ENCODE data around the gene CCDC190. TPM values are rescaled to one million over a fixed set of nuclear protein-coding genes. Genes with fewer than 3 reads are reported as not detected.

The CCDC190 gene
- total RNA-seq, 2 donors from 2014 or later, result 0.14 TPM; not detected in 1

DNA sequence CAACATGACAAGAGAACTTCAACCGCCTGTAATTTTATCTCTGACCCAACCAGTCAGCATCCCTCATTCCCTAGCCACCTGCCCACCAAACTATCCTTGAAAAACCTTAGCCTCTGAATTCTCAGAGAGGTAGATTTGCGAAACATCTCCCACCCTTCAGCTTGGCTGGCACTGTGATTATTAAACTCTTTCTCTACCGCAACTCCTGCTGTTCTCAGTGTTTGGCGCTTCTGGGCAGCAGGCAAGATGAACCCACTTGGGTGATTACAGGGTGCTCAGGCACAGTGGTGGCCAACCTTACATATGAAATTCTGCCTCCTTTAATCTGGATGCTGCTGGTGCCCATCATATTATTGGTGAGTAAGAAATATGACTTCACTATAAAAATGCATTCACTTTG lies 22.1 kb downstream of the CCDC190 start:
- Histone ChIP-seq H3K27ac (no peak overlapping the region), H3K36me3 (no peaks in the 10 kb centered on the region), H3K9me3 (no peaks in the 10 kb centered on the region), H3K4me1 (replicated peaks) (no peaks in the 10 kb centered on the region), H3K27me3 (replicated peaks; ENCODE audit: insufficient read depth) (no peaks in the 10 kb centered on the region), H3K4me3 (no peak overlapping the region)
- TF ChIP-seq POLR2A (IDR thresholded peaks at IDR 0.05) (no peak), POLR2AphosphoS5 (IDR thresholded peaks at IDR 0.05) (no peak)
- TF ChIP-seq, protein P1, sequence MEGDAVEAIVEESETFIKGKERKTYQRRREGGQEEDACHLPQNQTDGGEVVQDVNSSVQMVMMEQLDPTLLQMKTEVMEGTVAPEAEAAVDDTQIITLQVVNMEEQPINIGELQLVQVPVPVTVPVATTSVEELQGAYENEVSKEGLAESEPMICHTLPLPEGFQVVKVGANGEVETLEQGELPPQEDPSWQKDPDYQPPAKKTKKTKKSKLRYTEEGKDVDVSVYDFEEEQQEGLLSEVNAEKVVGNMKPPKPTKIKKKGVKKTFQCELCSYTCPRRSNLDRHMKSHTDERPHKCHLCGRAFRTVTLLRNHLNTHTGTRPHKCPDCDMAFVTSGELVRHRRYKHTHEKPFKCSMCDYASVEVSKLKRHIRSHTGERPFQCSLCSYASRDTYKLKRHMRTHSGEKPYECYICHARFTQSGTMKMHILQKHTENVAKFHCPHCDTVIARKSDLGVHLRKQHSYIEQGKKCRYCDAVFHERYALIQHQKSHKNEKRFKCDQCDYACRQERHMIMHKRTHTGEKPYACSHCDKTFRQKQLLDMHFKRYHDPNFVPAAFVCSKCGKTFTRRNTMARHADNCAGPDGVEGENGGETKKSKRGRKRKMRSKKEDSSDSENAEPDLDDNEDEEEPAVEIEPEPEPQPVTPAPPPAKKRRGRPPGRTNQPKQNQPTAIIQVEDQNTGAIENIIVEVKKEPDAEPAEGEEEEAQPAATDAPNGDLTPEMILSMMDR (IDR thresholded peaks at IDR 0.05), result no peak
- DNase-seq (ENCODE audit: low spot score), result no peak
- intact Hi-C loops (cut with DNase I), result no loop called here
- WGBS, result 98% methylated on average over 4 of the region's 4 CpGs

DNA sequence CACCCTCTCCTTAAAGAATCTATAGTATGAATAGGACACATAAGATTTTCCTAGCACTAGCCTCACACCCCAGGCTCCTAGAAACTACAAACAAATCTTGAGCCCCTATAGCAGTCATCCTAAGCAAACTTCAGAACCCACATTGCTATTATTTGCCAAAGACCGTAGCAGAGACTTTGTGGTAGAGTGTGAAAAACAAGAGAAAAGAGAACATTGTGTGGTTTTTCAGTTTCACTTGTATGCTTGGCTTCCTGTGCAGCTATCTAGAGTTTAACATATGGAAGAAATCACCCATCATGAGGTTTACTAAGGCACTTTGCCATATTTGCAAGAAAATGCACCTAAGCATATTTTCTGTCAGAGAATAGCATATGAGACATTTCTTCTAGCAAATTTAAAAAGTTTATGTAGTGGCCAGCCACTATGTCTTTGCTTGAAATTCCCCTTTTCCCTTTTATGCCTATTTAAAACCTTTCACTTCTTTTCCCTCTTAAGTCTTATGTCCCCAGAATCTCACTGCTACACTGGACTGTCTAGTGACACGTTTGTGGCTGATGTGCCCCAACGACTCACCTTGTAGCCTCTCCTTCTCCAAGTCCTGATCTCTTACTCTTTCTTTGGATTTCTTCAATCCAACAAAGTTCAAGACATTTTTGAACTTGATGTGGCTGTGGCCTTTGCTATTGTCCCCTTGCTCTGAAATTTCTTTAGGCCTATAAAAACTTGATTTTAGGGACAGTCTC lies 25.6 kb downstream of the CCDC190 start:
- Histone ChIP-seq H3K9me3 (no peaks in the 10 kb centered on the region), H3K27me3 (replicated peaks; ENCODE audit: insufficient read depth) (no peaks in the 10 kb centered on the region), H3K36me3 (no peaks in the 10 kb centered on the region), H3K4me3 (no peak overlapping the region), H3K4me1 (replicated peaks) (no peaks in the 10 kb centered on the region), H3K27ac (no peak overlapping the region)
- intact Hi-C loops (cut with DNase I), result no loop called here
- WGBS, result 56% methylated on average over 3 of the region's 3 CpGs
- no peak for DNase-seq (ENCODE audit: low spot score)
- TF ChIP-seq POLR2A (IDR thresholded peaks at IDR 0.05), result no peak
- TF ChIP-seq, protein P1 (IDR thresholded peaks at IDR 0.05), result no peak
- TF ChIP-seq POLR2AphosphoS5 (IDR thresholded peaks at IDR 0.05), result no peak

DNA sequence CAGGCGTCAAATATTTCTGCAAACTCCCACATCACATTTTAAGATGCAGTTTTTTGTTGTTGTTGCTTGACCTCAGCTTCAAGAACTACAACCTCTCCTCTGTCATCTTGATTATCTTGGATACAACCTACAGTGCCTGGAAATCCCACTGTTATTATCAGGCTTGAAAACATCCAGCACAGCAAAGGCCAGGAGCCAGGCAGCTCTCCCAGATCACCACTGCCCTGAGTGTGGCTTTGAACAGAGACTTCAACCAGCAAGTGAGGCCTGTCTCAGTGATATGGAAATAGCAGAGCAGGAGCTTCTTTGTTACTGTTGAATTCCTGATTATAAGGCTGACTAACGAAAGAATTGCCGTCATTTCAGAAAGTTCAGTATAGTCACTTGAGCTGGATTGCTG lies 28.5 kb downstream of the CCDC190 start:
- intact Hi-C loops (cut with DNase I), result no loop called here
- Histone ChIP-seq H3K27ac (no peak overlapping the region), H3K27me3 (replicated peaks; ENCODE audit: insufficient read depth) (no peaks in the 10 kb centered on the region), H3K4me3 (no peak overlapping the region), H3K9me3 (no peaks in the 10 kb centered on the region), H3K4me1 (replicated peaks) (no peaks in the 10 kb centered on the region), H3K36me3 (no peaks in the 10 kb centered on the region)
- WGBS, result 62% methylated on average over 3 of the region's 3 CpGs
- no peak for DNase-seq (ENCODE audit: low spot score)
- TF ChIP-seq POLR2AphosphoS5 (IDR thresholded peaks at IDR 0.05) (no peak), POLR2A (IDR thresholded peaks at IDR 0.05) (no peak)
- TF ChIP-seq, protein P1 (IDR thresholded peaks at IDR 0.05), result no peak

DNA sequence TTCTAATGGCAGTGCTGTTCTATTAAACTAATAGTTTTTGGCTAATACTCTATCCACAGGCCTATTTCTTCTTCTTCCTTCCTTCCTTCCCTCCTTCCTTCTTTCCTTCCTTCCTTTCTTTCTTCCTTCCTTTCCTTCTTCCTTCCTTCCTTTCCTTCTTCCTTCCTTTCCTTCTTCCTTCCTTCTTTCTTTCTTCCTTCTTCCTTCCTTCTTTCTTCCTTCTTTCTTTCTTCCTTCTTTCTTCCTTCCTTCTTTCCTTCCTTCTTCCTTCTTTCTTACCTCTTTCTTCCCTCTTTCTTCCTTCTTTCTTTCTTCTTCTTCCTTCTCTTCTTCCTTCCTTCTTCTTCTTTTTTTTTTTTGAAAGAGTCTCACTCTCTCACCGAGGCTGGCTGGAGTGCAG lies 31.7 kb downstream of the CCDC190 start:
- WGBS, result 96% methylated on average over 1 of the region's 1 CpG
- intact Hi-C loops (cut with DNase I), result no loop called here

More for the DNA sequence above, 31.7 kb downstream of the CCDC190 start:
- Histone ChIP-seq H3K36me3 (no peaks in the 10 kb centered on the region), H3K27me3 (replicated peaks; ENCODE audit: insufficient read depth) (no peaks in the 10 kb centered on the region), H3K9me3 (no peaks in the 10 kb centered on the region), H3K27ac (no peak overlapping the region), H3K4me3 (no peak overlapping the region), H3K4me1 (replicated peaks) (no peaks in the 10 kb centered on the region)
- no peak for DNase-seq (ENCODE audit: low spot score)
- no peak for TF ChIP-seq POLR2A (IDR thresholded peaks at IDR 0.05)
- TF ChIP-seq POLR2AphosphoS5 (IDR thresholded peaks at IDR 0.05), result no peak
- TF ChIP-seq, protein P1 (IDR thresholded peaks at IDR 0.05), result no peak

Data from prostate gland (tissue), 2 donors.